Myocyte (in vitro differentiated cells): ENCODE measurements around the gene PLEK. TPM values are rescaled to one million over a fixed set of nuclear protein-coding genes. Genes with fewer than 3 reads are reported as not detected.
"Not testable (repeated sequence)": the region's sequence is repeated elsewhere in the genome, so short reads cannot be mapped to it uniquely, and the experiment has no call there.

ENCODE experiments used
- DNase-seq: peaks from one replicate; pipeline ENCODE4 v3.0.0-alpha.2; 2012; ENCODE audit warnings: low read depth
- total RNA-seq: library from RNA; depleted of rRNA; stranded (reverse); fragments of >200 nt; gene quantifications from 2 replicates; pipeline ENCODE4 v1.2.3, GENCODE V29; 2014

The PLEK gene
- total RNA-seq, 1 donor from 2014 or later: not detected

GRCh38 chr2:68438455-68439303, 73.6 kb downstream of the PLEK start:
- DNase-seq: no peak

- peak; percentile 89 for DNase-seq
These were observed 76.3 kb downstream of the PLEK start for GRCh38 chr2:68441179-68441993.

- DNase-seq: no peak
These were observed 76.9 kb downstream of the PLEK start for GRCh38 chr2:68441994-68442322.

- not testable (repeated sequence) for DNase-seq
These were observed 81.3 kb downstream of the PLEK start for GRCh38 chr2:68446425-68446824.

Other genes with a start within 250 kb of the PLEK start
- 23.7 and 23.8 TPM in 2 replicates for gene PNO1, start 207.4 kb upstream of the PLEK start, total RNA-seq
- 24.5 and 28.0 TPM in 2 replicates for gene PPP3R1, start 112.8 kb upstream of the PLEK start, total RNA-seq
- 5.4 and 7.6 TPM in 2 replicates for gene CNRIP1, start 45.3 kb upstream of the PLEK start, total RNA-seq
- 0.83 and 1.0 TPM in 2 replicates for gene FBXO48, start 102.0 kb downstream of the PLEK start, total RNA-seq
- gene APLF, start 102.3 kb downstream of the PLEK start, total RNA-seq: 5.3 and 5.4 TPM in 2 replicates